WERI-Rb-1 (cell line): ENCODE results near the gene EFCAB8.

ENCODE experiments used
- DNase-seq: peaks from one replicate; pipeline ENCODE4 v3.0.0-alpha.2; 2020
- H3K27ac ChIP-seq: fragments of 250-450 bp; sonication (Bioruptor Pico); 2 replicates; pipeline ENCODE4 v1.5.1; 2020; ENCODE audit warnings: mild to moderate bottlenecking, moderate library complexity
- H3K27me3 ChIP-seq: fragments of 250-450 bp; sonication (Bioruptor Pico); 2 replicates; pipeline ENCODE4 v1.5.1; 2021; ENCODE audit warnings: mild to moderate bottlenecking, low read depth, moderate library complexity; ENCODE audit not compliant: insufficient read depth, severe bottlenecking
- H3K36me3 ChIP-seq: fragments of 250-450 bp; sonication (Bioruptor Pico); 2 replicates; pipeline ENCODE4 v1.5.1; 2020; ENCODE audit warnings: mild to moderate bottlenecking, moderate library complexity
- H3K4me3 ChIP-seq: 2 replicates; pipeline ENCODE4 v1.5.1; 2011; ENCODE audit warnings: low read depth, mild to moderate bottlenecking, control low read depth, low read length
- H3K9me3 ChIP-seq: fragments of 250-450 bp; sonication (Bioruptor Pico); 2 replicates; pipeline ENCODE4 v1.5.1; 2021; ENCODE audit warnings: mild to moderate bottlenecking, moderate library complexity; ENCODE audit not compliant: severe bottlenecking
- TF ChIP-seq, protein P1 (sequence below): IDR thresholded peaks from 2 replicates; pipeline ENCODE4 v1.5.1; 2011; ENCODE audit warnings: low read depth, mild to moderate bottlenecking, control low read depth, inconsistent platforms, low read length

Gene EFCAB8, protein sequence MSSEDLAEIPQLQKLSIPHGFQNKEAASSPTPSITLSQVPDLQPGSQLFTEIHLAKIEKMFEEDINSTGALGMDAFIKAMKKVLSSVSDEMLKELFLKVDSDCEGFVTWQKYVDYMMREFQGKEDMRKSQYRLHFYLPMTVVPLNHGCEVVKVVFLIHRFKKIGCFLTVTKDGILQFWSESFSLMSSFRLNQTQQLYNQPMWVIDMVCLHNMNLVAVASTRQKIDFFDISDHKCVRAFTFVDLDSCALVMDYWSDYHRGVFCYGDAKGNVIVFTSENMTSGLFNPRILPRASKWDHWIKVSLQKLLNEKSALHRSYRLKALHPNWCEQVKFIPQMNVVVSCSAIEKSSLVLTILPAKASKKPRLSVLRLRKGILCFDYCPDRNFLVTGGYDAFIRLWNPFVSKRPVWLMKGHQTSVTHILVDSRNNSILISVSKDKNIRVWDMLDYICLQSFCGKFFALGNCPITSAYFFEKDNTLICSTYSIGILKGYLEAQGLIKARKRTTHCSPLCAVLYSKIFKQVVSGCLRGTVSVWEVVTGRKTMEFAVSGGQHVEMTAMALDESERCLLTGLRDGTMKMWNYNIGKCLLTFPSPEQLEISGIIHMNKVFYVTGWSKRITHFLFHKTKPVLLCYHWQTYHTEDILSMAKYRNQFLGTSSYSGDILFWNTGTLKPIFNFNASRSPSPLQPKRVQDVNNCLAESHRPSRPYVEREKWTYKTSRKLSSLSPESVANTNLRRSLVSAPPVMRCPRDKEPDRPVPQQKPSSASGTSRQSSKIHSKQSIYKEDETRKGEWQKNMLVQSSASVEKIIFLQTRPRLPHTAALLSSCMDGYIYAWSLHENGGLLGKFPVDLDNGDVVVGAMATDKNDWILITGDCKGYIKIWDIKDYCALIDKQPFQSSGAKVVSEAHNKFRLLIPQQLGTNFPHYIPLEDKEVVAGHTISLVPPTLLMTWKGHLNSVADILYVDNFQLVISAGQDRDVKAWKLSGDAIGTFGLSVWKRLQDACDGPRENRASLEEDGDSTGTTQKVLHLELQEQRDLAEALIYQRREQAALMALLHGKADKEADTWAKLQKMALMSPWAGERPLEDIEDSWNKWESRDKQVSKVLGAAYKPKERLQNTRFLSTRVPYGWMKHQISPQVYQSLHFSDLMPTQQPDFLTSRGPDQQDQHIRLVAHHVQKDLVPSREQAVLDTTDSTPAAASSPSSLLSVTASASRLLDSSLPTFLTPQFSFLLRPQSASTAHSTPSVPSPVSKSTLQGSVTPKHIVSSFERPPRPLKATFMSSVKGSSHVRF

DNA sequence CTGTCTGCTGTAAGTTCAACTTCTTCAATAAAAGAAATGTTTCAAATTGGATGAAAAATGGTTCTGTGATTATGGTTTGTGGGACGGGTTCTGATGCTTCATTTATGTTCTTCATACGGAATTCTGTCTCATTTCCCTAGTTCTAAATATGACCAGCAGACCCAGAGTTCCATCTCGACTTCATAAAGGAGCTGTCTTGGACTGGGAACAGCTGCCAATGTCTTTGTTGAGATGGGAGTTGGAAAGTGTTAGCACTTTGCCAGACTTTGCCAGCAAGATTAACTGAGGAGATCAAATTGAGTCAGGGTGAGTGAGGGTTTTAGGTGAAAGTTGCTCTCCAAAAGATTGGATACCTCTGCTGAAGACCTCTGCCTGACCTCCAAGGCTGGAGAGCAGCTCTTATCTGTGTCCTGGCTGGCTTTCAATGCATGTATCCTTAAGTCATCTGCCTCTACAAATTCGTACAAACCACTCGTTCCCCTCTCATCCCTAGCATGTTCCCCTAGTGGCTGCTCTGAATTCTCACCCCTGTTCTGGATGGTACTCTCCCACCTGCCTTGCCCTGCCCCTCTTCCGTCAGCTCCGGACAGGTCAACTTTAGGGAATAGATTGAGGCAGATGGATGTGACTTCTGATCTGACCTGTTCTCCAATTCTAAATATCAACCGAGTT lies at the start of gene EFCAB8:
Gene EFCAB8, plus strand, starts transcription at position 223 of the 672 bp plus-strand sequence. CDS start 4,870 bp downstream, outside the sequence.
- Histone ChIP-seq H3K27me3 (no peaks in the 10 kb centered on the region), H3K36me3 (peaks cover 7% of the 10 kb centered on the region), H3K9me3 (no peaks in the 10 kb centered on the region), H3K4me3 (no peak within 1 kb of the TSS), H3K27ac (no peak within 1 kb of the TSS)
- no peak for DNase-seq
- TF ChIP-seq, protein P1, sequence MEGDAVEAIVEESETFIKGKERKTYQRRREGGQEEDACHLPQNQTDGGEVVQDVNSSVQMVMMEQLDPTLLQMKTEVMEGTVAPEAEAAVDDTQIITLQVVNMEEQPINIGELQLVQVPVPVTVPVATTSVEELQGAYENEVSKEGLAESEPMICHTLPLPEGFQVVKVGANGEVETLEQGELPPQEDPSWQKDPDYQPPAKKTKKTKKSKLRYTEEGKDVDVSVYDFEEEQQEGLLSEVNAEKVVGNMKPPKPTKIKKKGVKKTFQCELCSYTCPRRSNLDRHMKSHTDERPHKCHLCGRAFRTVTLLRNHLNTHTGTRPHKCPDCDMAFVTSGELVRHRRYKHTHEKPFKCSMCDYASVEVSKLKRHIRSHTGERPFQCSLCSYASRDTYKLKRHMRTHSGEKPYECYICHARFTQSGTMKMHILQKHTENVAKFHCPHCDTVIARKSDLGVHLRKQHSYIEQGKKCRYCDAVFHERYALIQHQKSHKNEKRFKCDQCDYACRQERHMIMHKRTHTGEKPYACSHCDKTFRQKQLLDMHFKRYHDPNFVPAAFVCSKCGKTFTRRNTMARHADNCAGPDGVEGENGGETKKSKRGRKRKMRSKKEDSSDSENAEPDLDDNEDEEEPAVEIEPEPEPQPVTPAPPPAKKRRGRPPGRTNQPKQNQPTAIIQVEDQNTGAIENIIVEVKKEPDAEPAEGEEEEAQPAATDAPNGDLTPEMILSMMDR: peak; percentile 27; the same call in 1 of the 2 replicates

DNA sequence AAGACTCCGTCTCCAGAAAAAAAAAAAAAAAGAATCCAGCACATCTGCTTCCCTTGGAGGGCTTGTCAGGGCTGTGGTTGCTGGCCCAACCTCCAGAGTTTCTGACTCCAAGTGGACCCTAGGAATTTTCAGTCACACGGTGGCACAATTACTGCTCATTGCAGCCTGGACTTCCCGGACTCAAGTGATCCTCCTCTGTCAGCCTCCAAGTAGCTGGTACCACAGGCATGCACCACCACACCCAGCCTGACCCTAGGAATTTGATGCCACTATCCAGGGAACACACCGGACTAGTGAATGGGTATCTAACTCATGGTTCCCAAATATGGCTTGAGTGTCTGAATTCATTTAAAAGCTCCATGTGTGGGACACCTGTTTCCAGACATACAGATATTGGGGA lies 48.8 kb upstream of the EFCAB8 start:
- TF ChIP-seq, protein P1: no peak
- H3K9me3 ChIP-seq: no peaks in the 10 kb centered on the region
- no peak for DNase-seq
- H3K36me3 ChIP-seq: no peaks in the 10 kb centered on the region
- no peak overlapping the region for H3K4me3 ChIP-seq
- H3K27me3 ChIP-seq: no peaks in the 10 kb centered on the region
- H3K27ac ChIP-seq: no peak overlapping the region

DNA sequence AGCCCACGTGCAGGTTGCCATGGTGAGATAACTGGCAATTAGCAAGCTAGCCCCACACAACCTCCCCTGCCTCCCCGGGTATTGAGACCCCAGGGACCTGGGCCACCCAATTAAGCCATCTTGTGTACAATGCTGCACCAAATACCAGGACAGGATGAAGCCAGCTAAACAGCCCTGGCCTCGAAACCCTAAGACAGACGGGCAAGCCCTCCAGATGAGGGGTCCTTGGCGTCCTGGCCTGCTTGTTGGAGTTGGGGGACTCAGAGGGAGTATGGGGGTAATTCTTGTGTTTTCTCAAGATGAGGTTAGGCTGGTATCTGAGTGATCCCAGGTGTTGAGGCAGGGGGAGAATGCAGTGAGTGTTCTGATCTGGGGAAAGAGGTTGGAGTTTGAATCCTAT lies 47.8 kb upstream of the EFCAB8 start:
- no peaks in the 10 kb centered on the region for H3K27me3 ChIP-seq
- H3K27ac ChIP-seq: no peak overlapping the region
- no peak for DNase-seq
- H3K4me3 ChIP-seq: no peak overlapping the region
- H3K9me3 ChIP-seq: no peaks in the 10 kb centered on the region
- TF ChIP-seq, protein P1: no peak
- H3K36me3 ChIP-seq: no peaks in the 10 kb centered on the region

DNA sequence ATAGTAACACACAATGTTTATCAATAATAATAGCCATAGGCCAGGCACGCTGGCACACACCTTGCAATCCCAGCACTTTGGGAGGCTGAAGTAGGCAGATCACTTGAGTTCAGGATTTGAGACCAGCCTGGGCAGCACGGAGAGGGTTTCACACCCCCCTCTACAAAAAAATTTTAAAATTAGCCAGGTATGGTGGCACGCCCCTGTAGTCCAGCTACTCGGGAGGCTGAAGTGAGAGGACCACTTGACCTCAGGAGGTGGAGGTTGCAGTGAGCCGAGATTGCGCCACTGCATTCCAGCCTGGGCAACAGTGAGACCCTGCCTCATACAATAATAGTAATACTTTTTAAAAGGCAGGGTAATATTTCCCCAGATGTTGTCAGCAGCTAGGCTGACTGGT lies 46.8 kb upstream of the EFCAB8 start:
- Histone ChIP-seq H3K27me3 (no peaks in the 10 kb centered on the region), H3K4me3 (no peak overlapping the region), H3K9me3 (no peaks in the 10 kb centered on the region), H3K36me3 (no peaks in the 10 kb centered on the region), H3K27ac (no peak overlapping the region)
- DNase-seq: no peak
- TF ChIP-seq, protein P1: no peak
